WTC11 (cell line): ENCODE data around the gene TFDP1. TPM values are rescaled to one million over a fixed set of nuclear protein-coding genes. Genes with fewer than 3 reads are reported as not detected.

Source experiments
- ATAC-seq: fragments of 200-7000 bp; cut with Tn5 transposase; 2 replicates; pipeline ENCODE4 v1.10.0; 2021; ENCODE audit warnings: mild to moderate bottlenecking, moderate library complexity
- CTCF ChIA-PET: fragments of 300-600 bp; sonication (Branson Sonifier 250); formaldehyde crosslinking; loops from one replicate; lab custom pipeline; 2021; ENCODE audit warnings: antibody characterized with exemption; lab: Charles Lee
- POLR2A ChIA-PET: fragments of 350-600 bp; sonication (Branson Sonifier 250); formaldehyde crosslinking; loops from one replicate; lab custom pipeline; 2021; ENCODE audit warnings: antibody characterized with exemption; lab: Charles Lee
- DNase-seq: peaks from one replicate; pipeline ENCODE4 v3.0.0; 2021; ENCODE audit warnings: low spot score
- H3K27ac Mint-ChIP-seq: 2 replicates; pipeline ENCODE4 v1.8.0; 2021; ENCODE audit warnings: mixed read lengths
- H3K27me3 Mint-ChIP-seq: 2 replicates; pipeline ENCODE4 v1.8.0; 2021; ENCODE audit warnings: low read depth, mild to moderate bottlenecking, moderate library complexity, mixed read lengths
- H3K36me3 Mint-ChIP-seq: 2 replicates; pipeline ENCODE4 v1.8.0; 2021; ENCODE audit warnings: mixed read lengths
- H3K4me1 Mint-ChIP-seq: 2 replicates; pipeline ENCODE4 v1.8.0; 2022; ENCODE audit warnings: mixed read lengths
- H3K4me3 Mint-ChIP-seq: 2 replicates; pipeline ENCODE4 v1.8.0; 2021; ENCODE audit warnings: mild to moderate bottlenecking, moderate library complexity, mixed read lengths
- H3K9me3 Mint-ChIP-seq: 2 replicates; pipeline ENCODE4 v1.8.0; 2021; ENCODE audit warnings: mixed read lengths
- CBFB ChIP-seq: sonication (generic); formaldehyde crosslinking; IDR thresholded peaks from 2 replicates; pipeline ENCODE4 v1.8.1; 2022; ENCODE audit warnings: mild to moderate bottlenecking, low read depth, missing genetic modification reagents
- GRHL2 ChIP-seq: fragments of 250-450 bp; sonication (Bioruptor Pico); IDR thresholded peaks from 2 replicates; pipeline ENCODE4 v1.8.0; 2022; ENCODE audit warnings: mild to moderate bottlenecking, moderate library complexity; ENCODE audit not compliant: insufficient replicate concordance, severe bottlenecking
- MYBL2 ChIP-seq: sonication (generic); formaldehyde crosslinking; IDR thresholded peaks from 2 replicates; pipeline ENCODE4 v1.8.1; 2023; ENCODE audit warnings: mild to moderate bottlenecking, moderate library complexity, missing genetic modification reagents
- NFE2L1 ChIP-seq: sonication (generic); formaldehyde crosslinking; IDR thresholded peaks from 2 replicates; pipeline ENCODE4 v1.8.1; 2023; ENCODE audit warnings: missing genetic modification reagents
- NFYB ChIP-seq: sonication (generic); formaldehyde crosslinking; conservative IDR thresholded peaks from 2 replicates; pipeline ENCODE4 v1.8.0; 2022; ENCODE audit warnings: low read depth, missing genetic modification reagents
- PREB ChIP-seq: sonication (generic); formaldehyde crosslinking; IDR thresholded peaks from 2 replicates; pipeline ENCODE4 v1.8.1; 2022; ENCODE audit warnings: mild to moderate bottlenecking, missing genetic modification reagents, moderate library complexity, borderline replicate concordance
- PRRX2 ChIP-seq: fragments of 250-450 bp; sonication (Bioruptor Pico); IDR thresholded peaks from 2 replicates; pipeline ENCODE4 v1.8.0; 2021; ENCODE audit warnings: mild to moderate bottlenecking
- USF1 ChIP-seq: sonication (generic); formaldehyde crosslinking; IDR thresholded peaks from 2 replicates; pipeline ENCODE4 v1.8.0; 2022; ENCODE audit warnings: mild to moderate bottlenecking, missing genetic modification reagents
- ZBTB21 ChIP-seq: sonication (generic); formaldehyde crosslinking; IDR thresholded peaks from 2 replicates; pipeline ENCODE4 v1.8.1; 2023; ENCODE audit warnings: mild to moderate bottlenecking, missing genetic modification reagents, borderline replicate concordance
- ZBTB43 ChIP-seq: sonication (generic); formaldehyde crosslinking; IDR thresholded peaks from 2 replicates; pipeline ENCODE4 v1.8.1; 2023; ENCODE audit warnings: mild to moderate bottlenecking, missing genetic modification reagents
- ZMAT4 ChIP-seq: fragments of 250-450 bp; sonication (Bioruptor Pico); IDR thresholded peaks from 2 replicates; pipeline ENCODE4 v1.9.0; 2021; ENCODE audit warnings: mild to moderate bottlenecking
- ZNF396 ChIP-seq: fragments of 250-450 bp; sonication (Bioruptor Pico); IDR thresholded peaks from 2 replicates; pipeline ENCODE4 v1.8.0; 2021; ENCODE audit warnings: mild to moderate bottlenecking, moderate library complexity, borderline replicate concordance
- total RNA-seq: library from RNA; stranded (reverse); gene quantifications from 3 replicates; pipeline ENCODE4 v1.2.3, GENCODE V29; 2021
- TF ChIP-seq, protein P1 (sequence below): fragments of 250-450 bp; sonication (Bioruptor Pico); IDR thresholded peaks from 2 replicates; pipeline ENCODE4 v1.9.0; 2021; ENCODE audit warnings: mild to moderate bottlenecking
- TF ChIP-seq, protein P2 (sequence below): sonication (generic); formaldehyde crosslinking; IDR thresholded peaks from 2 replicates; pipeline ENCODE4 v1.8.0; 2022; ENCODE audit warnings: mild to moderate bottlenecking, missing genetic modification reagents
- TF ChIP-seq, protein P3 (sequence below): sonication (generic); formaldehyde crosslinking; IDR thresholded peaks from 2 replicates; pipeline ENCODE4 v1.8.0; 2023; ENCODE audit warnings: missing genetic modification reagents, mild to moderate bottlenecking, borderline replicate concordance
- TF ChIP-seq, protein P4 (sequence below): fragments of 200-600 bp; IDR thresholded peaks from 2 replicates; pipeline ENCODE4 v1.8.0; 2022; ENCODE audit warnings: antibody characterized with exemption

The TFDP1 gene
- total RNA-seq, 1 experiment from 2014 or later, result 61.2 TPM

DNA sequence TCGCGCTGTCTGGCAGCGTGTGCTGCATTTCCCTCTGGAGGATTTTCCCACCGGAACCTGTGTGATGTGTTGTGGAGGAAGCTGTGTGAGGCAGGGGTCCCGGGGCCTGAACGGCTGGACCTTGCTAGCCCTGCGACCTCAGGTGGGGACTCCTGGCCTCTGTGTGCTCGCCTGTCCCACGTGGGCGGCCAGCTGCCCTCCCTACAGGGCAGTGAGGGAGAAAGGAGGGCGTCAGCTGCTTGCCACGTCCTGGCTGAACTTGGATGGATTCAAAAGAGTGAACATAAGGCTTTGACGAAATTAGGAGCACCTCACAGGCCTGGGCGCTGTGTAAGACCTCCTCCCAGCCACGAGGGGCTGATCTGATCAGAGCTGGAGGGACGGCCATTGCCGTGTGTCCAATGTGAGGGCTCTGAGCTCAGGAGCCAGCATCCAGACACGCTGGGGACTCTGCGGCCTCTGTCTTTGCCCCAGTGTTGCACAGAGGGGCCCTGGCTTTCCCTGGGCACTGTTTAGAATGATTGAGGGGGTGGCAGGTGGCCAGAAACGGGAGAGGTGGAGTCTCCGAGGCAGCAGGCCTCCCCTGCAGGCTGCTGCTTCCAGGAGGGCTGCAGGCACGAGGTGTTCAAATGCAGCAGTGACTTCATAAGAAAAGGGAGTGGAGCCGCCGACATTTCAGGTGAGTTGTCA lies 13.0 kb downstream of the TFDP1 start:
- Mint-ChIP-seq H3K9me3 (no peaks in the 10 kb centered on the region), H3K27me3 (no peaks in the 10 kb centered on the region), H3K36me3 (peaks cover 36% of the 10 kb centered on the region), H3K27ac (no peak overlapping the region), H3K4me3 (no peak overlapping the region), H3K4me1 (peaks cover 8% of the 10 kb centered on the region)
- ATAC-seq (no peak), DNase-seq (peak; percentile 8)
- TF ChIP-seq, protein P1, sequence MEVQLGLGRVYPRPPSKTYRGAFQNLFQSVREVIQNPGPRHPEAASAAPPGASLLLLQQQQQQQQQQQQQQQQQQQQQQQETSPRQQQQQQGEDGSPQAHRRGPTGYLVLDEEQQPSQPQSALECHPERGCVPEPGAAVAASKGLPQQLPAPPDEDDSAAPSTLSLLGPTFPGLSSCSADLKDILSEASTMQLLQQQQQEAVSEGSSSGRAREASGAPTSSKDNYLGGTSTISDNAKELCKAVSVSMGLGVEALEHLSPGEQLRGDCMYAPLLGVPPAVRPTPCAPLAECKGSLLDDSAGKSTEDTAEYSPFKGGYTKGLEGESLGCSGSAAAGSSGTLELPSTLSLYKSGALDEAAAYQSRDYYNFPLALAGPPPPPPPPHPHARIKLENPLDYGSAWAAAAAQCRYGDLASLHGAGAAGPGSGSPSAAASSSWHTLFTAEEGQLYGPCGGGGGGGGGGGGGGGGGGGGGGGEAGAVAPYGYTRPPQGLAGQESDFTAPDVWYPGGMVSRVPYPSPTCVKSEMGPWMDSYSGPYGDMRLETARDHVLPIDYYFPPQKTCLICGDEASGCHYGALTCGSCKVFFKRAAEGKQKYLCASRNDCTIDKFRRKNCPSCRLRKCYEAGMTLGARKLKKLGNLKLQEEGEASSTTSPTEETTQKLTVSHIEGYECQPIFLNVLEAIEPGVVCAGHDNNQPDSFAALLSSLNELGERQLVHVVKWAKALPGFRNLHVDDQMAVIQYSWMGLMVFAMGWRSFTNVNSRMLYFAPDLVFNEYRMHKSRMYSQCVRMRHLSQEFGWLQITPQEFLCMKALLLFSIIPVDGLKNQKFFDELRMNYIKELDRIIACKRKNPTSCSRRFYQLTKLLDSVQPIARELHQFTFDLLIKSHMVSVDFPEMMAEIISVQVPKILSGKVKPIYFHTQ (CRISPR knock-in tag), result no peak
- TF ChIP-seq CBFB (CRISPR knock-in tag), result no peak
- TF ChIP-seq ZBTB43 (CRISPR knock-in tag), result no peak
- no peak for TF ChIP-seq MYBL2 (CRISPR knock-in tag)
- TF ChIP-seq USF1 (CRISPR knock-in tag), result no peak
- no peak for TF ChIP-seq PREB (CRISPR knock-in tag)
- TF ChIP-seq ZBTB21 (CRISPR knock-in tag), result no peak
- TF ChIP-seq, protein P2, sequence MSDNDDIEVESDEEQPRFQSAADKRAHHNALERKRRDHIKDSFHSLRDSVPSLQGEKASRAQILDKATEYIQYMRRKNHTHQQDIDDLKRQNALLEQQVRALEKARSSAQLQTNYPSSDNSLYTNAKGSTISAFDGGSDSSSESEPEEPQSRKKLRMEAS (CRISPR knock-in tag), result no peak
- TF ChIP-seq GRHL2, result no peak
- TF ChIP-seq, protein P3, sequence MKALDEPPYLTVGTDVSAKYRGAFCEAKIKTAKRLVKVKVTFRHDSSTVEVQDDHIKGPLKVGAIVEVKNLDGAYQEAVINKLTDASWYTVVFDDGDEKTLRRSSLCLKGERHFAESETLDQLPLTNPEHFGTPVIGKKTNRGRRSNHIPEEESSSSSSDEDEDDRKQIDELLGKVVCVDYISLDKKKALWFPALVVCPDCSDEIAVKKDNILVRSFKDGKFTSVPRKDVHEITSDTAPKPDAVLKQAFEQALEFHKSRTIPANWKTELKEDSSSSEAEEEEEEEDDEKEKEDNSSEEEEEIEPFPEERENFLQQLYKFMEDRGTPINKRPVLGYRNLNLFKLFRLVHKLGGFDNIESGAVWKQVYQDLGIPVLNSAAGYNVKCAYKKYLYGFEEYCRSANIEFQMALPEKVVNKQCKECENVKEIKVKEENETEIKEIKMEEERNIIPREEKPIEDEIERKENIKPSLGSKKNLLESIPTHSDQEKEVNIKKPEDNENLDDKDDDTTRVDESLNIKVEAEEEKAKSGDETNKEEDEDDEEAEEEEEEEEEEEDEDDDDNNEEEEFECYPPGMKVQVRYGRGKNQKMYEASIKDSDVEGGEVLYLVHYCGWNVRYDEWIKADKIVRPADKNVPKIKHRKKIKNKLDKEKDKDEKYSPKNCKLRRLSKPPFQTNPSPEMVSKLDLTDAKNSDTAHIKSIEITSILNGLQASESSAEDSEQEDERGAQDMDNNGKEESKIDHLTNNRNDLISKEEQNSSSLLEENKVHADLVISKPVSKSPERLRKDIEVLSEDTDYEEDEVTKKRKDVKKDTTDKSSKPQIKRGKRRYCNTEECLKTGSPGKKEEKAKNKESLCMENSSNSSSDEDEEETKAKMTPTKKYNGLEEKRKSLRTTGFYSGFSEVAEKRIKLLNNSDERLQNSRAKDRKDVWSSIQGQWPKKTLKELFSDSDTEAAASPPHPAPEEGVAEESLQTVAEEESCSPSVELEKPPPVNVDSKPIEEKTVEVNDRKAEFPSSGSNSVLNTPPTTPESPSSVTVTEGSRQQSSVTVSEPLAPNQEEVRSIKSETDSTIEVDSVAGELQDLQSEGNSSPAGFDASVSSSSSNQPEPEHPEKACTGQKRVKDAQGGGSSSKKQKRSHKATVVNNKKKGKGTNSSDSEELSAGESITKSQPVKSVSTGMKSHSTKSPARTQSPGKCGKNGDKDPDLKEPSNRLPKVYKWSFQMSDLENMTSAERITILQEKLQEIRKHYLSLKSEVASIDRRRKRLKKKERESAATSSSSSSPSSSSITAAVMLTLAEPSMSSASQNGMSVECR (CRISPR knock-in tag), result no peak
- no peak for TF ChIP-seq ZMAT4
- TF ChIP-seq ZNF396 (CRISPR knock-in tag), result no peak
- TF ChIP-seq NFE2L1 (CRISPR knock-in tag), result no peak
- TF ChIP-seq NFYB (CRISPR knock-in tag), result no peak
- no peak for TF ChIP-seq PRRX2 (CRISPR knock-in tag)
- TF ChIP-seq, protein P4, sequence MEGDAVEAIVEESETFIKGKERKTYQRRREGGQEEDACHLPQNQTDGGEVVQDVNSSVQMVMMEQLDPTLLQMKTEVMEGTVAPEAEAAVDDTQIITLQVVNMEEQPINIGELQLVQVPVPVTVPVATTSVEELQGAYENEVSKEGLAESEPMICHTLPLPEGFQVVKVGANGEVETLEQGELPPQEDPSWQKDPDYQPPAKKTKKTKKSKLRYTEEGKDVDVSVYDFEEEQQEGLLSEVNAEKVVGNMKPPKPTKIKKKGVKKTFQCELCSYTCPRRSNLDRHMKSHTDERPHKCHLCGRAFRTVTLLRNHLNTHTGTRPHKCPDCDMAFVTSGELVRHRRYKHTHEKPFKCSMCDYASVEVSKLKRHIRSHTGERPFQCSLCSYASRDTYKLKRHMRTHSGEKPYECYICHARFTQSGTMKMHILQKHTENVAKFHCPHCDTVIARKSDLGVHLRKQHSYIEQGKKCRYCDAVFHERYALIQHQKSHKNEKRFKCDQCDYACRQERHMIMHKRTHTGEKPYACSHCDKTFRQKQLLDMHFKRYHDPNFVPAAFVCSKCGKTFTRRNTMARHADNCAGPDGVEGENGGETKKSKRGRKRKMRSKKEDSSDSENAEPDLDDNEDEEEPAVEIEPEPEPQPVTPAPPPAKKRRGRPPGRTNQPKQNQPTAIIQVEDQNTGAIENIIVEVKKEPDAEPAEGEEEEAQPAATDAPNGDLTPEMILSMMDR, result no peak
- ChIA-PET POLR2A (no interaction called here), CTCF (no interaction called here)
